HepG2 (cell line): Measurements from ENCODE around the gene OGFOD3. TPM values are rescaled to one million over a fixed set of nuclear protein-coding genes. Genes with fewer than 3 reads are reported as not detected.
A peak's percentile ranks its signal among the peaks of the same experiment; 100 is the strongest.

Source experiments
- ATF3 ChIP-seq: sonication (generic); formaldehyde crosslinking; IDR thresholded peaks from 2 replicates; pipeline ENCODE4 v1.4.0; 2020; ENCODE audit warnings: missing genetic modification reagents
- GABPA ChIP-seq, 2 experiments: IDR thresholded peaks; 2 replicates each; pipeline ENCODE4 v1.6.1; 2011 to 2016; ENCODE audit warnings: low read depth in 2 of 2, low read length in 1 of 2, missing biosample characterization in 1 of 2, missing genetic modification characterization in 1 of 2
- HIC2 ChIP-seq: sonication (generic); formaldehyde crosslinking; IDR thresholded peaks from 2 replicates; pipeline ENCODE4 v1.9.0; 2022; ENCODE audit warnings: low read depth, missing genetic modification reagents
- IRF1 ChIP-seq: sonication (generic); formaldehyde crosslinking; IDR thresholded peaks from 2 replicates; pipeline ENCODE4 v1.4.0; 2020; ENCODE audit warnings: low read depth, mild to moderate bottlenecking, missing genetic modification reagents
- MIXL1 ChIP-seq: IDR thresholded peaks from 2 replicates; pipeline ENCODE4 v1.6.1; 2016
- MTF2 ChIP-seq: sonication (generic); formaldehyde crosslinking; IDR thresholded peaks from 2 replicates; pipeline ENCODE4 v1.5.0; 2020; ENCODE audit warnings: missing genetic modification reagents, borderline replicate concordance
- NKX3-1 ChIP-seq: sonication (generic); formaldehyde crosslinking; IDR thresholded peaks from 2 replicates; pipeline ENCODE4 v1.5.0; 2020; ENCODE audit warnings: missing genetic modification reagents
- STAT6 ChIP-seq: sonication (generic); formaldehyde crosslinking; IDR thresholded peaks from 2 replicates; pipeline ENCODE4 v1.4.0; 2020; ENCODE audit warnings: missing genetic modification reagents, mild to moderate bottlenecking, borderline replicate concordance
- ZBTB42 ChIP-seq: sonication (generic); formaldehyde crosslinking; IDR thresholded peaks from 2 replicates; pipeline ENCODE4 v1.5.0; 2020; ENCODE audit warnings: mild to moderate bottlenecking, missing genetic modification reagents
- ZFP36L2 ChIP-seq: sonication (generic); formaldehyde crosslinking; IDR thresholded peaks from 2 replicates; pipeline ENCODE4 v1.4.0; 2020; ENCODE audit warnings: missing genetic modification reagents
- ZNF207 ChIP-seq: fragments of 450-650 bp; IDR thresholded peaks from 2 replicates; pipeline ENCODE4 v1.6.1; 2016; ENCODE audit warnings: antibody characterized with exemption, borderline replicate concordance
- ZNF274 ChIP-seq: sonication (generic); formaldehyde crosslinking; IDR thresholded peaks from 2 replicates; pipeline ENCODE4 v1.5.1; 2020; ENCODE audit warnings: mild to moderate bottlenecking, missing genetic modification reagents
- ZNF275 ChIP-seq: sonication (generic); formaldehyde crosslinking; IDR thresholded peaks from 2 replicates; pipeline ENCODE4 v1.8.0; 2022; ENCODE audit warnings: missing genetic modification reagents, mild to moderate bottlenecking, inconsistent platforms, borderline replicate concordance
- ZNF331 ChIP-seq: sonication (generic); formaldehyde crosslinking; IDR thresholded peaks from 2 replicates; pipeline ENCODE4 v1.4.0; 2020; ENCODE audit warnings: missing genetic modification reagents
- ZNF543 ChIP-seq: sonication (generic); formaldehyde crosslinking; IDR thresholded peaks from 2 replicates; pipeline ENCODE4 v1.4.0; 2020; ENCODE audit warnings: mild to moderate bottlenecking, missing genetic modification reagents
- ZNF574 ChIP-seq: sonication (generic); formaldehyde crosslinking; IDR thresholded peaks from 2 replicates; pipeline ENCODE4 v1.4.0; 2020; ENCODE audit warnings: missing genetic modification reagents
- ZNF598 ChIP-seq: sonication (generic); formaldehyde crosslinking; IDR thresholded peaks from 2 replicates; pipeline ENCODE4 v1.5.1; 2020; ENCODE audit warnings: mild to moderate bottlenecking, missing genetic modification reagents, borderline replicate concordance
- ZNF761 ChIP-seq: sonication (generic); formaldehyde crosslinking; conservative IDR thresholded peaks from 2 replicates; pipeline ENCODE4 v1.4.0; 2020; ENCODE audit warnings: mild to moderate bottlenecking, missing genetic modification reagents
- ZNF850 ChIP-seq: sonication (generic); formaldehyde crosslinking; conservative IDR thresholded peaks from 2 replicates; pipeline ENCODE4 v1.9.0; 2021; ENCODE audit warnings: mild to moderate bottlenecking, missing genetic modification reagents
- polyA plus RNA-seq, 8 experiments: library from polyadenylated mRNA; depleted of rRNA in 3 of 8; stranded (reverse) in 7 of 8; unstranded in 1 of 8; fragments of >200 nt; fragmentation: Illumina TruSeq in 4 of 8; extraction: Trizol in 4 of 8; gene quantifications; 2 replicates each; pipeline versions ENCODE4 v1.2.1 to v1.2.3, GENCODE V29; 2011 to 2016; ENCODE audit warnings: low read depth in 4 of 8, missing spikeins in 1 of 8, mixed read lengths in 1 of 8; ENCODE audit not compliant: insufficient read depth in 1 of 8
- total RNA-seq, 5 experiments: library from RNA; depleted of rRNA; stranded (reverse); fragments of >200 nt; fragmentation: Illumina TruSeq; extraction: Trizol; gene quantifications; 2 replicates each; pipeline ENCODE4 v1.2.3, GENCODE V29; 2016; ENCODE audit warnings: low read depth in 1 of 5

Gene OGFOD3
- total and polyA plus RNA-seq, 2 of the 13 experiments (the other 11 are each of a cell fraction or from before 2014, with no cell fraction given), result 40.0 to 42.1 TPM

- TF ChIP-seq NKX3-1 (CRISPR knock-in tag) (peak; percentile 85), ZNF274 (CRISPR knock-in tag) (peak; percentile 70; the same call in 1 of the 2 replicates), ATF3 (CRISPR knock-in tag) (peak; percentile 59; the same call in 1 of the 2 replicates), ZNF207 (no peak), ZNF574 (CRISPR knock-in tag) (peak; percentile 85; the same call in 1 of the 2 replicates), STAT6 (peak; percentile 99; the same call in 1 of the 2 replicates), ZNF275 (peak; percentile 99; the same call in 1 of the 2 replicates), ZNF331 (CRISPR knock-in tag) (peak; percentile 64), IRF1 (peak; percentile 88; the same call in 1 of the 2 replicates), ZNF850 (no peak), GABPA (IDR thresholded peaks at IDR 0.05; ENCODE audit: low read depth, low read length) (peak; percentile 46), GABPA (CRISPR knock-in tag; IDR thresholded peaks at IDR 0.05; ENCODE audit: low read depth) (peak; percentile 55; the same call in 1 of the 2 replicates), HIC2 (CRISPR knock-in tag) (no peak), MTF2 (CRISPR knock-in tag) (no peak), ZNF598 (CRISPR knock-in tag) (peak; percentile 64; the same call in 1 of the 2 replicates), MIXL1 (CRISPR knock-in tag) (peak; percentile 30; the same call in 1 of the 2 replicates), ZNF543 (CRISPR knock-in tag) (peak; percentile 98), ZNF761 (CRISPR knock-in tag) (peak; percentile 97), ZBTB42 (CRISPR knock-in tag) (peak; percentile 95), ZFP36L2 (no peak)
Observed at GRCh38 chr17:82458179-82458884, 39.9 kb upstream of the OGFOD3 start, which contains the start of gene NARF (continued).
